GM18507 (cell line): Measurements from ENCODE around the gene PPP2R5A.
"Not testable (repeated sequence)": the region's sequence is repeated elsewhere in the genome, so short reads cannot be mapped to it uniquely, and the experiment has no call there.

ENCODE experiments used
- DNase-seq: peaks from one replicate; pipeline ENCODE4 v3.0.0; 2011; ENCODE audit warnings: low read depth; ENCODE audit not compliant: insufficient read length; ENCODE audit errors: extremely low spot score
- FAIRE-seq: peaks from 2 replicates; lab custom pipeline; 2011; peaks lifted over from hg19 to GRCh38; lab: Jason Lieb, UNC

The PPP2R5A gene

GRCh38 chr1:212261361-212261929, 23.8 kb upstream of the PPP2R5A start:
- DNase-seq (no peak), FAIRE-seq (no peak)

- FAIRE-seq (no peak), DNase-seq (no peak)
Observed at GRCh38 chr1:212267017-212267416, 18.2 kb upstream of the PPP2R5A start.

- FAIRE-seq, result peak; percentile 63
- DNase-seq, result no peak
Observed at GRCh38 chr1:212267460-212267859, 17.8 kb upstream of the PPP2R5A start.

- FAIRE-seq (no peak), DNase-seq (no peak)
Observed at GRCh38 chr1:212269306-212269705, 15.9 kb upstream of the PPP2R5A start.

- DNase-seq (no peak), FAIRE-seq (no peak)
Observed at GRCh38 chr1:212270564-212270963, 14.6 kb upstream of the PPP2R5A start.

GRCh38 chr1:212271234-212271633, 14.0 kb upstream of the PPP2R5A start:
- DNase-seq (no peak), FAIRE-seq (no peak)

GRCh38 chr1:212271823-212272485, 13.3 kb upstream of the PPP2R5A start:
- FAIRE-seq, result no peak
- no peak for DNase-seq

- DNase-seq (no peak), FAIRE-seq (no peak)
Observed at GRCh38 chr1:212281590-212281989, 3.6 kb upstream of the PPP2R5A start.

GRCh38 chr1:212283741-212284140, 1.5 kb upstream of the PPP2R5A start:
- no peak for FAIRE-seq
- no peak for DNase-seq

GRCh38 chr1:212284332-212284743, 872 bp upstream of the PPP2R5A start:
- no peak for FAIRE-seq
- no peak for DNase-seq

GRCh38 chr1:212285685-212286555, 710 bp downstream of the PPP2R5A start:
- peak; percentile 69 for FAIRE-seq

GRCh38 chr1:212286556-212287131, 1.4 kb downstream of the PPP2R5A start:
- FAIRE-seq, result peak; percentile 9
- no peak for DNase-seq

More at GRCh38 chr1:212285685-212286555, 710 bp downstream of the PPP2R5A start:
- no peak for DNase-seq

- no peak for DNase-seq
- FAIRE-seq, result no peak
Observed at GRCh38 chr1:212287261-212287895, 2.2 kb downstream of the PPP2R5A start.

- DNase-seq, FAIRE-seq: not testable (repeated sequence)
Observed at GRCh38 chr1:212287995-212288394, 2.8 kb downstream of the PPP2R5A start.

GRCh38 chr1:212288615-212289014, 3.4 kb downstream of the PPP2R5A start:
- FAIRE-seq (no peak), DNase-seq (no peak)

- peak; percentile 45 for FAIRE-seq
- DNase-seq, result no peak
Observed at GRCh38 chr1:212289262-212290077, 4.3 kb downstream of the PPP2R5A start.

- no peak for DNase-seq
Observed at GRCh38 chr1:212290608-212291007, 5.4 kb downstream of the PPP2R5A start.

GRCh38 chr1:212291505-212292134, 6.4 kb downstream of the PPP2R5A start:
- no peak for DNase-seq
- peak; percentile 91 for FAIRE-seq

More at GRCh38 chr1:212290608-212291007, 5.4 kb downstream of the PPP2R5A start:
- FAIRE-seq, result peak; percentile 68
